EL (cell line): ENCODE measurements around the gene SCFD1.
A peak's percentile ranks its signal among the peaks of the same experiment; 100 is the strongest.
"Not testable (repeated sequence)": the region's sequence is repeated elsewhere in the genome, so short reads cannot be mapped to it uniquely, and the experiment has no call there.

Experiments used
- DNase-seq: peaks from one replicate; pipeline ENCODE4 v3.0.0-alpha.2; 2016

Gene SCFD1, protein sequence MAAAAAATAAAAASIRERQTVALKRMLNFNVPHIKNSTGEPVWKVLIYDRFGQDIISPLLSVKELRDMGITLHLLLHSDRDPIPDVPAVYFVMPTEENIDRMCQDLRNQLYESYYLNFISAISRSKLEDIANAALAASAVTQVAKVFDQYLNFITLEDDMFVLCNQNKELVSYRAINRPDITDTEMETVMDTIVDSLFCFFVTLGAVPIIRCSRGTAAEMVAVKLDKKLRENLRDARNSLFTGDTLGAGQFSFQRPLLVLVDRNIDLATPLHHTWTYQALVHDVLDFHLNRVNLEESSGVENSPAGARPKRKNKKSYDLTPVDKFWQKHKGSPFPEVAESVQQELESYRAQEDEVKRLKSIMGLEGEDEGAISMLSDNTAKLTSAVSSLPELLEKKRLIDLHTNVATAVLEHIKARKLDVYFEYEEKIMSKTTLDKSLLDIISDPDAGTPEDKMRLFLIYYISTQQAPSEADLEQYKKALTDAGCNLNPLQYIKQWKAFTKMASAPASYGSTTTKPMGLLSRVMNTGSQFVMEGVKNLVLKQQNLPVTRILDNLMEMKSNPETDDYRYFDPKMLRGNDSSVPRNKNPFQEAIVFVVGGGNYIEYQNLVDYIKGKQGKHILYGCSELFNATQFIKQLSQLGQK

DNA sequence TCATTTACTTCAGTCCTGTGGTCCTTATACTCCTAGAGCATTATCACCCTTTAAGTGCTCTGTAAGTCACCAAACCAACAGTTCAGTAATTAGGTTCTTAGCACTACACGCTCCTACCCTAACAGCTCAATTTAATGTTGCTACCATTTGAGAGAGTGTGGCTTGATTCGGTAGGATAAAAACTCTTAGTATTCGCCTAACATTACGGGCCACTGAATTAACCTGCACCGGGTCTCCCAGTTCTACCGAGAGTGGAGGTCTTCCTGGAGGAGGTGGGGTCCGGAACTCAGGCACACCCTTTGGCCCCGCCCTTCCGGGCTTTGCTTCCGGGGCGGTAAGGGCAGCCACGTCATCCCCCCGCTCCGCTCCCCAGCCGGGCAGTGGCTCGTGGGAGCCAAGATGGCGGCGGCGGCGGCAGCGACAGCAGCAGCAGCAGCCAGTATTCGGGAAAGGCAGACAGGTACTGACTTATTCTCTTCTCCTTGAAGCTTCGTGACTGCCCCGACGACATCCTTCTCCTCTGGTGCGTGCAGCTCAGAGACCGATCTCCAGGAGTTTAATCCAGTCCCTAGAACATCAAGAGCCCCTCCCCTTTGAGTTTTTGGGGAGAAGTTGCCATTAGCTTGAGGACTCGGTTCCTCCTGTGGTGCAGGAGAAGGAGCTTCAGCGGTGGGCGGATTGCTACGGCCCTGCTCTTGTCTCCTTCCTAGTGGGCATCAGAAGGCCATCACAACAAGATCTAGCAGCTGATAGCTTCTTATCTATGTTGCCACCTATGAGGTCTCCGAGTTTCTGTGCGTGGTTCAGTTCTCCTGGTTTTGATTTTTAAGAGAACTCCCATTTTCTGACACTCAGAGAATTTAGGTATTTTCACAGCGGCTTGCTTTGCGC is at the start of gene SCFD1:
Gene SCFD1, plus strand, starts transcription at position 380 of the 891 bp plus-strand sequence. Its CDS starts 20 bp downstream, at position 400.
- peak; percentile 92 for DNase-seq

DNA sequence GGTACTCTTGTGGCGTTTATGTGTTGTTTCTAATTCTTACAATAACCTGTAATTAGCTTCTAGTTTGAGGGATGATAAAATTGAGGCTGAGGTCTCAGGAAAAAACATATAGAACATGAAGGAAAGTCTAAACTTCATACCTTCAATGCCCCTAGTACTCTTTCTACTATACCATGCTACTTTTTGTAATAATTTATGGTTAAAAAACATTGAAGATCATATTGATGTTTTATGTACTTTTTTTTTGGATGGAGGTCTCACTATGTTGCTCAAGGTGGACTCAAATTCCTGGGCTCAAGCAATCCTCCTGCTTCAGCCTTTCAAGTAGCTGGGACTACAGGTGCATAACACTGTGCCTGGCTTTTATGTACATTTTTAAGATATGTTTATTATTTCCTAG is 49.3 kb upstream of the SCFD1 start:
- DNase-seq = no peak

- peak; percentile 56 for DNase-seq
Observed at GRCh38 chr14:30573226-30573814, 48.8 kb upstream of the SCFD1 start.

DNA sequence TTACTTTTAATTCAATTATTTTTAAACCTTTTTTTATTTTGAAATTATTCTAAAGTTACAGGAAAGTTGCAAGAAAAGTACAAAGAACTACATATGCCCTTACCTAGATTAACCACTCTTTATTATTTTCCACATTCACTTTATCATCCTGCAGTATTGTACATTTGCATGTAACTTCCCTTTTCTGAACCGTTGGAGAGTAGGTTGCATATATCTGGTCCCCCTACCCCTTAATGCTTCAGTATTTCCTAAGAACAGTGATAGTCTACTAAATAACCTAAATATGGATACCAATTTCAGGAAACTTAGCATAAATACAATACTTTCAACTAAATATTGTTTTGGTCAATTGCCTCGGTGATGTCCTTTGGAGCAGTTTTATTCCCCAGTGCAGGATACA is 48.2 kb upstream of the SCFD1 start:
- DNase-seq = no peak

GRCh38 chr14:30574777-30575176 is 47.3 kb upstream of the SCFD1 start:
- DNase-seq = not testable (repeated sequence)

DNA sequence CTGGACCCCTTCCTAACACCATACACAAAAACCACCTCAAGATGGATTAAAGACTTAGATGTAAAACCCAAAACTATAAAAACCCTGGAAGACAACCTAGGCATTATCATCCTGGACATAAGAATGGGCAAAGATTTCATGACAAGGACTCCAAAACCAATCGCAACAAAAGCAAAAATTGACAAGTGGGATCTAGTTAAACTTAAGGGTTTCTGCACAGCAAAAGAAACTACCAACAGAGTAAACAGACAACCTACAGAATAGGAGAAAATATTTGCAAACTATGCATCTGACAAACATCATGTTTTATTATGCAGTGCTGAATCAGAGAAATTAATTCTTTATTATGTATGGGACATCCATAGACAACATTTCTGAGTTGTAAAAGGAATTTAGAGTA is 45.8 kb upstream of the SCFD1 start:
- DNase-seq = not testable (repeated sequence)

DNA sequence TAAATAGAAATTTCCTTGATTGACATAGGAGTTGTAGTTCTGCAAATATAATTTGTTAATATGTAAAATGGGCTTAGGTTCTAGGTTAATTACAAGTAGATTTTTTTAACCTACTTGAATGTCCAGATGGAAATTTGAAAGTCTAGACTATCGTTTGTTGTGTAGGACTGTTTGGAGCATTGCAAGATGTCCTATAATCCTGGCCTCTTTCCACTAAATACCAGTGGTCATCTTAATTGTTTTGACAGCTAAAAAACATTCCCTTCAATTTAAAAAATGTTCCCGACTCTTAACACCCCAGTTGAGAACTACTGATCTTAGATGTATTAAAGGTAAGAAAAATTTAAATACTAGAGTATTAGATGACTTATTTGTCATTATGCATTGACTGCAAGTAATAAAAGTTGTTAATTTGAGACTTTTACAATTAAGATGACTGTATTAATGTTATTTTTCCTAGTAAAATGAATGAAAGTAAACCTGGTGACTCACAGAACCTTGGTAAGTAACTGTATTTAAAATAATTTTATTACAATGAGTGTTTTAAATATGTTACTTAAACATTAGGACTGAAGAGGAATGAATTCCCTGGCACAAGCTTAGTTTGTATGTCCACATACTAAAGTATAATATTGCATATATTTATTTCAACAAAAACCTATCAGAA is 41.4 kb upstream of the SCFD1 start:
- peak; percentile 27 for DNase-seq

DNA sequence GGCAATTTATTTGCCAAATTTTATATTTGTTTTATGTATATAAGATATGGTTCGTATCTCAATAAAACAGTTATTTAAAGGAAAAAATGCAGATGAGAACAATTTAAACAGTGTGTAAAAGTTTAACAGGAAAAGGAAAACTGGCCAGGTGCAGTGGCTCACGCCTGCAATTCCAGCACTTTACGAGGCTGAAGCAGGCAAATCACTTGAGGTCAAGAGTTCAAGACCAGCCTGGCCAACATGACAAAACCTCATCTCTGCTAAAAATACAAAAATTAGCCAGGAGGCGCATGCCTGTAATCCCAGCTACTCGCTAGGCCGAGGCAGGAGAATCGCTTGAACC is 40.9 kb upstream of the SCFD1 start:
- no peak for DNase-seq

- no peak for DNase-seq
Observed at GRCh38 chr14:30582376-30582775, 39.7 kb upstream of the SCFD1 start.

DNA sequence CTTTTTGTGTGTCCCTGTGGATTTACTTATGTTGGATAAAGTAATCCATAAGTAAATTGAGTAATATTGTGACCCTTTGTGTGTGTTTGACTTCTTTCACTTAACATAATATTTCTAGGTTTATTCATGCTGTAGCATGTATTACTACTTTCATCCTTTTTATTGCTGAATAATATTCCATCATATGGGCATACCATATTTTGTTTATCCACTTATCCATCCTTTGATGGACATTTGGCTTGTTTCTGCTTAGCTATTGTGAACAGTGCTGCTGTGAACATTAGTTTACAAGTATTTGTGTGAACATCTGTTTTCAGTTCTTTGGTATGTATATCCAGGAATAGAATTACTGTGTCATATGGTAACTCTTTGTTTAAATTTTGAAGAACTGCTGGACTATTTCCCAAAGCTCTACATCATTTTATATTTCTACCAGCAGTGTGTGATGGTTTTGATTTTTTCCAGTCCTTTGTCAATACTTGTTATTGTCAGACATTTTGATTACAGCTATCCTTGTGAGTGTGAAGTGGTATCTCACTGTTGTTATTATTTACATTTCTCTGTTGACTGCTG is 38.0 kb upstream of the SCFD1 start:
- no peak for DNase-seq

- DNase-seq = no peak
Observed at GRCh38 chr14:30585204-30585603, 36.9 kb upstream of the SCFD1 start.

- DNase-seq = no peak
Observed at GRCh38 chr14:30587141-30587540, 35.0 kb upstream of the SCFD1 start.

DNA sequence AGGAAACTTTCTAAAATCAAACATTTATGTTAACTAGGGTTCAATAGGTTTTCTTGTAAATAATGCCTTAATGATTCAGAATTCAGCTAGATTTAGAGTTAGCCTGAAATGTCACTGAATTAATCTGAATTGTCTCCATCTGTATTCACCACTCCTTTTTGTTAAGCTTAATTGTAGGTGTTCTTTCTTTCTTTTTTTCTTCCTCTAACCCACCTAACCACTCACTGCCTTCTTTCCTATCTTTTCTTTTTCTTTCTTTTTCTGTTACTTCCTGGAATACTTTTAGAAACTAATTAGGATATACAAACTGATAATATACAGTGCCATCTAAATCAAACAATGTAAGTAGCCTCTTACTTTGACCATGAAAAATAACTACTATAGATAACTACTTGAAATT is 33.2 kb upstream of the SCFD1 start:
- no peak for DNase-seq

- no peak for DNase-seq
Observed at GRCh38 chr14:30596935-30597334, 25.2 kb upstream of the SCFD1 start.

- no peak for DNase-seq
Observed at GRCh38 chr14:30597504-30597903, 24.6 kb upstream of the SCFD1 start.

- DNase-seq = no peak
Observed at GRCh38 chr14:30600922-30601918, 20.9 kb upstream of the SCFD1 start.

DNA sequence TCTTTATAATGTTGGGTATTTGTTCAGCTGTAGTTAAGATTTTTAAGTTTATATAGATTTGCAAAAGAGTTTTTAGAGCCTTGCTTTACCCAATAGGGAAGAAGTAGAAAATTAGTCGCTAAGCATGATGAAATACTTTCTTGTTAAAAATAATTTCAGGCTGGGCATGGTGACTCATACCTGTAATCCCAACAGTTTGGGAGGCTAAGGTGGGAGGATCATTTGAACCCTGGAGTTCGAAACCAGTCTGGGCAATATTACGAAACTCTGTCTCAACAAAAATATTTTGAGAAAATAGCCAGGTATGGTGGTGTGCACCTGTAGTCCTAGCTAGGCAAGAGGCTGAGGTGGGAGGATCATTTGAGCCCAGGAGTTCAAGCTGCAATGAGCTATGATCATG is 18.7 kb upstream of the SCFD1 start:
- no peak for DNase-seq

DNA sequence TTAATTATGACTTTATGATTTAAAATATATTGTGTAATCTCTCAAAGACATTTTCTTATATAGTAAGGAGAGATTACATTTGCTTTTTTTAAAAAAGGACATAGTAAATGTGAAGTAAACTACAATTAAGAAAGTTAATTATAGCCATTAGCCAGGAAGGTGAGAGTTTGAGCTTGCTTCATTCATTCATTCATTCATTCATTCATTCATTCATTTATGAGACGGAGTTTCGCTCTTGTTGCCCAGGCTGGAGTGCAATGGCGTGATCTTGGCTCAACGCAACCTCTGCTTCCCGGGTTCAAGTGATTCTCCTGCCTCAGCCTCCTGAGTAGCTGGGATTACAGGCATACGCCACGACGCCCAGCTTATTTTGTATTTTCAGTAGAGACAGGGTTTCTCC is 17.4 kb upstream of the SCFD1 start:
- not testable (repeated sequence) for DNase-seq

- peak; percentile 40 for DNase-seq
Observed at GRCh38 chr14:30607156-30607780, 14.9 kb upstream of the SCFD1 start.

DNA sequence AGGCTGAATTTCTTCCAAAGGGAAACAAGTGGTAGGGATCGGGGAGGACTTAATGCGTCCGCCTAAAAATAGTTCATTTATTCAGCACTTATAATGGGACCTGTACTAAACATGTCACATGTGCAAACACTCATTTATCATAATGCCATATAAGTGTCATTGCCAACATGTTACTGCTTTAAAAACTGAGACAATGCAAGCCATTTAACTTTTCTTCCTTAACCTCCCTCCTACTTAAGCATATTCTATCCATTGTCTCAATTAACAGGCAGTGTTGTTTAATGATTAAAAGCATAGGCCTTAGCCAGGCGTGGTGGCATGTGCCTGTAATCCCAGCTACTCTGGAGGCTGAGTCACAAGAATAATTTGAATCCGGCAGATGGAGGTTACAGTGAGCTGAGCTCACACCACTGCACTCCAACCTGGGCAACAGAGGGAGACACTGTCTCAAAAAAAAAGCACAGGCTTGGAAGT is 13.5 kb upstream of the SCFD1 start:
- peak; percentile 70 for DNase-seq
